Measurements from ENCODE around the gene DGCR6L. TPM values are rescaled to one million over a fixed set of nuclear protein-coding genes. Genes with fewer than 3 reads are reported as not detected.
A peak's percentile ranks its signal among the peaks of the same experiment; 100 is the strongest.
"Not testable (repeated sequence)": the region's sequence is repeated elsewhere in the genome, so short reads cannot be mapped to it uniquely, and the experiment has no call there.

The DGCR6L gene
- total and polyA plus RNA-seq, 10 of the 15 experiments (the other 5 are each of a cell fraction or from before 2014, with no cell fraction given) = 1.6 to 62.8 (median 22.6) TPM

GRCh38 chr22:20285473-20286311, 34.2 kb downstream of the DGCR6L start:
- in situ Hi-C loops (cut with MboI) = loop anchor here (5.0 kb wide), 1 partner anchor 1333 kb away; no protein-coding TSS in a partner anchor
- BruUV-seq (replicated peaks); DNase-seq (ENCODE audit: low read depth, low spot score): not testable (repeated sequence)

More at GRCh38 chr22:20285473-20286311, 34.2 kb downstream of the DGCR6L start:
- TF ChIP-seq RAD21 (IDR thresholded peaks at IDR 0.05; ENCODE audit: insufficient read depth, low read depth, low read length) (peak; percentile 62), CTCF (IDR thresholded peaks at IDR 0.05 in 2 of 3, conservative IDR thresholded peaks at IDR 0.05 in 1 of 3; ENCODE audit: control insufficient read depth in 2 of 3, extremely low read depth in 1 of 3, insufficient read depth in 1 of 3, low read depth in 3 of 3, low read length in 3 of 3) (peak; percentile 52 to 80 (median 62)), SMC3 (IDR thresholded peaks at IDR 0.05; ENCODE audit: borderline replicate concordance, low read length) (peak; percentile 68)
- H3K9me3 ChIP-seq (replicated peaks; ENCODE audit: control insufficient read depth, insufficient read depth, low read length); H3K36me3 ChIP-seq (ENCODE audit: control insufficient read depth in 2 of 2, insufficient read depth in 2 of 2, low read length in 1 of 2); POLR2A ChIA-PET; H3K4me3 ChIP-seq; H3K9ac ChIP-seq (ENCODE audit: control insufficient read depth, insufficient read depth, low read length); H3K4me1 ChIP-seq (ENCODE audit: control insufficient read depth, insufficient read depth, low read length); H4K20me1 ChIP-seq (ENCODE audit: control insufficient read depth, insufficient read depth); H2AFZ ChIP-seq (ENCODE audit: control insufficient read depth, low read depth, low read length); H3K27me3 ChIP-seq (replicated peaks in 1 of 2; ENCODE audit: control insufficient read depth in 2 of 2, insufficient read depth in 2 of 2, low read length in 1 of 2); H3K79me2 ChIP-seq (ENCODE audit: control insufficient read depth, insufficient read depth, low read length); H3K27ac ChIP-seq (ENCODE audit: control insufficient read depth, insufficient read depth); H3K4me2 ChIP-seq (ENCODE audit: control insufficient read depth, insufficient read depth): not testable (repeated sequence)
- RAD21 ChIA-PET (ENCODE audit: unreplicated experiment) = interaction anchor here (0.7 to 1.6 kb wide), 3 partner anchors 47 to 129 kb away, joined by 3 to 6 read pairs (median 3); no protein-coding TSS in a partner anchor
- ATAC-seq = peak; percentile 96
- intact Hi-C loops (cut with micrococcal nuclease; ENCODE audit: unreplicated experiment) = loop anchor here (1.0 kb wide), 1 partner anchor 128 kb away; no protein-coding TSS in a partner anchor
- WGBS (ENCODE audit: insufficient coverage, insufficient replicate concordance, low lambda C conversion rate, missing lambda C conversion rate) = 5% methylated on average over 8 of the region's 12 CpGs
- CTCF ChIA-PET = interaction anchor here (0.8 kb wide), 1 partner anchor 129 kb away, joined by 3 read pairs; no protein-coding TSS in a partner anchor
- SMC1A ChIA-PET (ENCODE audit: uncharacterized antibody, unreplicated experiment) = interaction anchor here (0.8 kb wide), 1 partner anchor 129 kb away, joined by 3 read pairs; no protein-coding TSS in a partner anchor
- peak; percentile 72 for FAIRE-seq

Measured in GM12878 (cell line).